ENCODE results near the gene C1orf159.
"Not testable (repeated sequence)": the region's sequence is repeated elsewhere in the genome, so short reads cannot be mapped to it uniquely, and the experiment has no call there.

The C1orf159 gene

DNA sequence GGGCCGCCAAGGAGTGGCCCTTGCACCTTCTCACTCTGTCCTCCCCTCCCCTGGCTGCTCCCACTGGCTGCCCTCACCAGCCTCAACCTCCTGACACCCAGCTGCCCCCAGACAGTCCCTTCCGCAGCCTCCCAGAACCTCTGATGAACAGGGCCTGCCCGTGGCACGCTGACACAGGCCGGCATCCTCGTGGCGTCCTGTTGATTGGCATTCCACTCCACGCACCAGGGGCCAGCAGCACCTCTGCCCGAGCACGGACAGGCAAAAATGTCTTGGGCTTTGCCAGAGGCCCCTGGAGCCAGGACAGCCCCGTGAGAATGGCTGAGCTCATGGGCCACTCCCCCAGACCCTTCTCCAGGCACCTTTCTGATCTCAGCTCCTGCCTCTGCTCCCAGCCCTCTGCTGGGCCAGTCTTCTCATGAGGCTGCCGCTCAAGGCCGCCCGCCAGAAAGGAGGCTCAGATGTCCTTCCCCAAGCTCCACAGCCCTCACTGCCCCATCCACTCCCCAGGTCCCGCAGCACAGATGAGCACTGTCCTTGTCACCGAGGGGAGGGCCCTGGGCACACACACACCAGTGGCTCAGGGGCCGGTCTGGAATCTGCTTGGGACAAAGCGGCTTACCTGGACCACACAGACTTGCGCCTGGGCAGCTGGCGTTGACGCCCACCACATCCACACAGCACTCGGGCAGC, 26.0 kb downstream of the C1orf159 start:
- DNase-seq = no peak

DNA sequence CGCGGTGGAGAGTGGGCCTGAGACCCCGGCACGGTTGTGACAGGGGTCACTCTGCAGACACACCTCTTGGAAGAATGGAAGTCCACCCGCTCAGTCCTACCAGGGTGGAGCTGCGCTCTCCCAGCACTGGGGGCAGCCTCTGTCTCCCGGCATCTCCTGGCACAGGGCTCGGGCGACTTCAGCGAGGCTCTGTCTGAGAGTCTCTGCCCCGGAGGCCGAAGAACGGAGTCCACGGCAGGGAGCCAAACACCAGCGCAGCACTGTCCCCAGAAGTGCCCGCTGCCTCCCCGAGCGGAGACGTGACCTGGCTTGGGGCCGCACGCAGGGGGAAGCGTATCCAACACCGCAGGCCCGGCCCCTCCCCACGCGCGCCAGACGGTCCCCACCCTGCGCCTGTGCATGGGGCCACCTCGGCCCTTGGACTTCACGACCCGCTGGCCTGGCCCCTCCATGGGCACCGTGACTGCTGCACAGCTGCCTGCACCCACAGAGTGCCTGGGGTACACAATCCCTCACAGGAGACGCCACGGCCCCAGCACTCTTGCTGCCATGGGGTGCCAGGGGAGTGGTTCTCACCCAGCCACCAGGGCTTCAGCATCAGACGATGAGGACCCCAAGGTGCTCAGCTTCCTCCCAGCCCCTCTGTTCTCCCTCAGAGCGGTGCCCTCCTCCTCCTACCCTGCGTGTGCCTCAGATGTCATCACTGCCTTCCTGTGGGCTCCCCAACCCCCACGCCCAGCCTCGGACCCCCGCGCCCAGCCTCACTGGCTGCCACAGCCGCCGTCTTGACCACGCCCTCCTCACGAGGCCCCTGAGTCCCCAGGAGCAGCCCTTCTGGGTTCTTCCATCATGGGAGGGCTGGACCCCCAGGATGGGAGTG, 26.8 kb downstream of the C1orf159 start:
- DNase-seq = no peak

DNA sequence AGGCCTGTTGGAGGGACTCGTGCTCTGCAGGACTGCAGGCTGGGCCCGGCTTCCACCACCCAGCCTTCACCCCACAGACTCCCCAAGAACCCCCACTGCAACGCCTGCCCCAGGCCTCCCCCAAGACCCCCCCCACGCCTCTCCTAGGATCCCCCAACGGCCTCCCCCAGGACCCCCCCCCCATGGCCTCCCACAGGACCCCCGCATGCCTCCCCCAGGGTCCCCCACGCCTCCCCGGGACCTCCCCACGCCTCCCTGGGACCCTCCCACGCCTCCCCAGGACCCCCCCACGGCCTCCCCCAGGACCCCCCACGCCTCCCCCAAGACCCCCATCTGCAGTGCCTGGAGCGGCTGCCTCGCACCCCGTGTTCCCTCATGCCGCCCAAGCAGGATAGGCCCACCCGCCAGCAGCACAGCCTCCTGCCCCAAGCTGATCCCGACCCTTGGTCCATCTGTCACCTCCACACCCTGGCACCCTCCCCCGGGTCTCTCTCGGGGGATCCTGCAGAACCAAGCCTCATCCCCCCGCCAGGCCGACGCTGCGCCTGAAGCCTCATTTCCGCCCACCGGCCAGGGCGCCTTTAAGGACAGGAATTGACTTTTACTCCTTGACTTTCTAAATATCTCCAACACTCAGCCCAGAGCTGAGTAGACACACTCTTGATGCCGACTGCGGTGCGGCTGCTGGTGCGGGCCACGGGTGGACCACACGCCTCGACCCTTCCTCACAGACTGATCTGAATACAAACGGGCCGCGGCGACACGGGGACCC, 27.7 kb downstream of the C1orf159 start:
- no peak for DNase-seq

GRCh38 chr1:1087351-1088028, 28.4 kb downstream of the C1orf159 start:
- DNase-seq = no peak

- DNase-seq = no peak
These were observed 29.0 kb downstream of the C1orf159 start for GRCh38 chr1:1086911-1087341.

DNA sequence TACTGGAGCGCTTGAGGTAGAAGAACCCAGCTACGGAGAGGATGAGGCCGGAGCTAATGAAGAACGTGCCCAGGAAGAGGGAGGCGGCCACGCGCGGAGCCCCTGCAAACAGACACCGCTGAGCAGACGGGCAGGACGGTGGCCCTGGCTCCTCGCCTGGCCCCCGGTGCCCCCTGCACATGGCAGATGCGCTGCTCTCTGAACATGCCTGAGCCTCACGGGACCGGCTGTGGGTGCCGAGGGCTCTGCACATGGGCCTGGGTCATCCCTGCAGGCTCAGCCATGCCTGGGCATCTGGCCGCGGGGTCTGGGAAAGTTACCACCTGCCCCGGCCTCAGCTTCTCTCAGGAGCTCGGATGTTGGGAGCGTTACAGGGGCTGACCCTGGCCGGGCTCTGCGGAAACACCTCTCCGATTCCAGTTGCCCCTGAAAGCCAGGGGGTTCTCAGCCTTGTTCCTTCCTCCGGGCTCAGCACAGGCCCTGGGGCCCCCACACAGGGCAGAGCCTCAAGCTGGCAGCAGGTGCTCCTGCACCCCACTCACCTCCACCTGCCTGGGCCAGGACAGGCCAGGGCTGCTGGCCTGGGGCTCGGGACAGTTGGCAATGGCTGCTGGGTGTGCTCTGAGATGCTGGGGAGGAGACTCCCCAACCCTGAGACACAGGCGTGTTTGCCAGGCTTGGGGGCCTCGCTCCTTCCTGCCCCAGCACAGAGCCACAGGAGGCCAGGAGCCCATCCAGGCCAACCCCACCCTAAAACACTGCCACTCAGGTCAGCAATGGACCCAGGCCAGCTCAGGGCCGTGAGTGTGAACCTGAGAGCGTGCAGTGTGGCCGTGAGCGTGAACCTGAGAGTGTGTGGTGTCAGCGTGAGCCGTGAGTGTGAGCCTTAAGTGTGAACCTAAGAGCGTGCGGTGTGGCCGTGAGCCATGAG, 29.7 kb downstream of the C1orf159 start:
- no peak for DNase-seq

DNA sequence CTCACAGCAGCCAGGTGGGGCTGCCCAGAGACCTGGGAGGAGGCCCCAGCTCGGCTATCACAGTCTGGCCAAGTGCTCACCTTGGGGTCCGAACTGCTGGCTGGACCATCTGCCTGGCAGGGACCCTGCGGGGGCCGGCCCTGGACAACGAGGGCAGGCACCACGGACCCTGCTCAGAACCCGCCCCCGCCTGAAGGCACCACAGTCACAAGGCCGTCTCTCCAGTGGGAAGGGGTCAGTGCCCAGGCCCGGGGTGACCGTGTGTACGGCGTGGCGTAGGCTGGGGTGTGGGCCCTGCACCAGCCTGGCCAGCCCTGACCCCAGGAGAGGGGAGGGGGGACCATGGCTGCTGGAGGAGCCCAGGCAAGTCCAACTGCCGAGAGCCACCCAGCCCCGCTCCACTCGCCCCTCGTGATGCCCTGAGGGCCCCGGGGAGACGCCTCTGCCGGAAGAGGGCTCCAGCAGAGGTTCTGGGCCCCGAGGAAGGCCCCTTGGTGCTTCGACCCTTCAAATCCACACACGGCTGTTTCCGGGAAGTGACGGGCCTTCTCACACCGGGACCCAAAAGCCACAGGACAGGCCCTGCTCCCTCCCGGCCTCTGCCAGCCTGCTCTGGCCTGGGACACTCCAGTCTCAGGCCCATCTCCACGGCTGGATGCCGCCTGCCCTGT, 30.6 kb downstream of the C1orf159 start:
- no peak for DNase-seq

DNA sequence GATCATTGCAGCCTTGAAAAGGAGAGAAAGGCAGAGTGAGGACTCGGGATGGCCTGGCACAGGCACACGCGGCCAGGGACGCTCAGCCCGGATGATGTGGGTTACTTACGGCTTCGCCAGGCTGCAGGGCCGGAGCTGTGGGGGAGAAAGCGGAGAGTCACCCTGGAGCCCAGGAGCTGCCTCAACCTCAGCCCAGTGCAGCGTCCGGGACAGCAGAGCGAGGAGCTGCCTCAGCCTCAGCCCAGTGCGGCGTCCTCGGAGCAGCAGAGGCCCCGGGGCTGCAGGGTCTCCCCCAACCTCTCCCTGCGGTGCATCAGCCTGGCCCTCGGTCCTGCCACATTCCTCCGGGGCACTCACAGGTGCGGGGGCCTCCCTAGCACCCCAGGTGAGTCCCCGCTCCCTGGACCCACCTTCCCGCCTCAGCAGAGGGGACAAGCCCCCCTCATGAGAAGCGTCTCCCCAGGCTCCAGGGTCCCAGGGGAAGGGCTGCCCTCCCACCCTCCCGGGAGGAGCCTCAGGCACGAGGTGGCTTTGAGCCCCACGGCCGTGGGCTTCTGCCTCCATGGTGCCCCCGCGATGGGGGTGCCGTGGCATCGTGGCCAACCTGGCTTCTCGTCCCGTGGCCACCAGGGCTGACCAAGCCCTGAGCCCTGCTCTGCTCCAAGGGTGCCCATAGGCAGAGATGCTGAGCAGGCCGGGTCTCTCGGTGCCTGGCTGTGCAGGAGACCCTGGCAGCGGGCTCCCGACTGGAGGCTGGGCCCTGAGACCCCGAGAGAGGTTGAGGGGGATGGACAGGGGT, 31.3 kb downstream of the C1orf159 start:
- DNase-seq = no peak

DNA sequence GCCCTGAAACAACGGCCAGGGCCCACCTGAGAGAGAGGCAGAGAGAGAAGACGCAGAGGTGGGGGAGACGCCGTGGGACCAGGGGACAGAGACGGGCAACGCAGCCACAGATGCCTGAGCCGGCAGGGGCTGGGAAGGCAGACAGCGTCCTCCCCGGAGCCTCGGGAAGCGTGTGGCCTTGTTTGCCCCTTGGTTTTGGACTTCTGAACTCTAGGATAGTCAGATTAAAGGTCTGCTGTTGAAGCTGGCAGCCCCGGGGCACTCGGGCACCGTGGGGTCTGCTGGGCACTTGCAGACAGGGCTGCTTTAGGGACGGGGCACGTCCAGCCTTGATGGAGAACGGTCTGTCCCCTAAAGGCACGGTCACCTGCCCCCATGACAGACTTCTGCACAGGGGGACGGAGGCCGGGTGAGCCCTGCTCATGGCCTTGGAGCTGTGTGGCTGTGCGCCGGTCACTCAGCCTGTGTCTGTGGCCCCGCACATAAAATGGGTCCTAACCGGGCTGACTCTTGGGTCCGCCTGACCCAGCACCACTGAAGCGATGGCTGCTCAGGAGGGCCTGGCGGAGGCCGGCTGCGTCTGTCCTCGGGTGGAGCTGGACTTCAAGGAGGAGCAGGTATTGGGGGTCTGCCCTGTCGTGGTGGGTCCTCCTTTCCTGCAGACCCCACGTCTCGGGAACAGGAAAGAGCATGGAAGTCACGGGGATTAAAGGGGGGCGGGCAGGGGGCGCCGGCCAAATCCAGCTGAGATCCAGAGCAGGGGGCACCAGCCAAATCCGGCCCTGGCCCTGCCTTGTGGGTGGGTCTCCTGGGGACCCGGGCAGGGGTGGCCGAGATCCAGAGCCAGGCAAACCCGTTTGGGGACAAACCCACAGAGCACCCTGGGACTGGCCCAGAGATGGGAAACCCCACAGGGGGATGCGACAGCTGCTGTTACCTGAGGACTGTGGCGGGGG, 32.2 kb downstream of the C1orf159 start:
- no peak for DNase-seq

DNA sequence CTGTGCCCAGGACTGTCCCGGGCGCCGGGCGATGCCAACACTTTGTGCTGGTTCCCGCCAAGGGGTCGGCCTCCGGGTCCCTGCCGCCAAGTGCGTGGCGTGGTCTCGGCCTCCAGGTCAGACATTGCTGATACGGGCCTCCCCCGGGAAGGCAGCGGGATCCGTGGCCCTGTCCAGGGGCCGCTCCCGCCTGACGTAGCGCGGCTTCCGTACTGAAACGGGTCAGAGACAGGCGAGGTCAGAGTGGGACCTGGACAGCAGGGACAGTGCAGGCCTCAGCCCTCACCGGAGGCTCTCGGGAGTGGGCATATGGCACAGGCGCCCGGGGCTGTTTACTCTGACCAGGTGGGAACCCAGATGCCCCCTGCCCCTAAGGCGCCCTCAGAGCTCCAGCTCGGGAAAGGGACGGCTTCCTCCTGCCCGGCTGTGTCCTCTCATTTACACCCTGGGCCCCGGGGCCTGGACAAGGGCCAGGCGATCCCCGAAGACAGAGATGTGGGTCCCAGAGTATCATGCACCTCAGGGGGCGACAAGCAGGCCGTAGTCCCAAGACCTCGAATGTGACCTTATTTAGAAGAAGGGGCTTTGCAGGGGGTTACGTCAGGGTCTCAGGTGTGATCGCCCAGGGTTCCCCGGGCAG, 33.0 kb downstream of the C1orf159 start:
- no peak for DNase-seq

GRCh38 chr1:1082239-1082775, 33.6 kb downstream of the C1orf159 start:
- DNase-seq = no peak

GRCh38 chr1:1081311-1082238, 34.3 kb downstream of the C1orf159 start:
- DNase-seq = no peak

- DNase-seq = no peak
These were observed 35.0 kb downstream of the C1orf159 start for GRCh38 chr1:1080951-1081310.

- DNase-seq = no peak
These were observed 35.6 kb downstream of the C1orf159 start for GRCh38 chr1:1080122-1080757.

- no peak for DNase-seq
These were observed 36.3 kb downstream of the C1orf159 start for GRCh38 chr1:1079408-1080121.

- not testable (repeated sequence) for DNase-seq
These were observed 38.5 kb downstream of the C1orf159 start for GRCh38 chr1:1077396-1077795.
